Measurements from ENCODE around the gene CIITA.
"Not testable (repeated sequence)": the region's sequence is repeated elsewhere in the genome, so short reads cannot be mapped to it uniquely, and the experiment has no call there.

The CIITA gene

DNA sequence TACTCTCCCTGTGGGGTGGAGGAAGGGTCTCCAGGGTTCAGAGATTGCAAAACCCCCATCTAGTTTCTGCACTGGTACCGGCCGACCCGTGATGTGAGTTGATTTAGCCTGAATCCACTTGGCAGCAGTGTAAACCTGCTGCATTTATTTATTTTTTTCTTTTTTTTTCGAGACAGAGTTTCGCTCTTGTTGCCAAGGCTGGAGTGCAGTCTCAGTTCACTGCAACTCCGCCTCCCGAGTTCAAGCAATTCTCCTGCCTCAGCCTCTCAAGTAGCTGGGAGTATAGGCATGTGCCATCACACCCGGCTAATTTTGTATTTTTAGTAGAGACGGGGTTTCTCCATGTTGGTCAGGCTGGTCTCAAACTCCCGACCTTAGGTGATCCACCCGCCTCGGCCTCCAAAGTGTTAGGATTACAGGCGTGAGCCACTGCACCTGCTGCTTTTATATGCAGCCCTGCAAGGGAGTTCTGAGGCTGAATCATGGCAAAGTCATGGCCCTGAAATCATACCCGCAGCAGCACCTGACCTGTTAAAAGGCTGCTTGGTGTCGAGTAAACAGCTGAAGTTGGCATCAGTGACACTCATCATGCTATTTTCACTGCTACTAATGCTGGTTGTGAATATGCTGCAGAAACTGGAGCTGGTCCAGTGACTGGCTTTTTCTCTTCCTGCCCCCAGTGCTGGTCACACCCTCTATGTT, 43.9 kb downstream of the CIITA start:
- DNase-seq = no peak

DNA sequence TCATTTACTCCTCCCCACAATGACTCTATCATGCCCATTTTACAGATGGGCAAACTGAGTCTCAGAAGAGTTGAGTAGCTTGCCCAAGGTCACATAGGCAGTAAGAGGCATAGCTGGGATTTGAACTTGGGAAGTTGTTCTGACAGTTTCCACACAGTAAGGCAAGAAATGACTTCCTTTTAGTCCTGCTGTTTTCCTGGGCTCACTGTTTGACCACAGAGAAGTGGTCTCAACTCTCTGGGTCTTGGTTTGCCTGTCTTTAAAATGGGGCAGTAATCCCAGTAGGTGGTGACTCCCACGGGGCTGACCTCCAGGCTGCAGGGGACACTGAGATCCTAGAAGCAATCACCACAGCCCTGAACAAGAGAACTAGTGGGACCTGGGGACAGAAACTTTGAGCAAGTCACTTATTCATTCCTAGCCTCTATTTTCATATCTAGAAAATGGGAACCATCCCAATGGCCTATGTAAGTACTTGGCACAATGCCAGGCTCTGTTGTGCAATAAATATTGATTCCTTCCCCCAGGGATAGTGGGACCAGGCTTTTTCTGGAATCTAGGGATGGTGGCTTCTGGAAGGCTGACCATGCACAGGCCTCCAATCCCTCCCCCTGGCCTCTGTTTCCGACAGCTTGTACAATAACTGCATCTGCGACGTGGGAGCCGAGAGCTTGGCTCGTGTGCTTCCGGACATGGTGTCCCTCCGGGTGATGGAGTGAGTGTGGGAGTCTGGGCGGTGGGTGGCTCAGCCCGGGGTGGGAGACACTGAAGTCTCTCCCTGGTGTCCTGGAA, 44.7 kb downstream of the CIITA start:
- DNase-seq = no peak

DNA sequence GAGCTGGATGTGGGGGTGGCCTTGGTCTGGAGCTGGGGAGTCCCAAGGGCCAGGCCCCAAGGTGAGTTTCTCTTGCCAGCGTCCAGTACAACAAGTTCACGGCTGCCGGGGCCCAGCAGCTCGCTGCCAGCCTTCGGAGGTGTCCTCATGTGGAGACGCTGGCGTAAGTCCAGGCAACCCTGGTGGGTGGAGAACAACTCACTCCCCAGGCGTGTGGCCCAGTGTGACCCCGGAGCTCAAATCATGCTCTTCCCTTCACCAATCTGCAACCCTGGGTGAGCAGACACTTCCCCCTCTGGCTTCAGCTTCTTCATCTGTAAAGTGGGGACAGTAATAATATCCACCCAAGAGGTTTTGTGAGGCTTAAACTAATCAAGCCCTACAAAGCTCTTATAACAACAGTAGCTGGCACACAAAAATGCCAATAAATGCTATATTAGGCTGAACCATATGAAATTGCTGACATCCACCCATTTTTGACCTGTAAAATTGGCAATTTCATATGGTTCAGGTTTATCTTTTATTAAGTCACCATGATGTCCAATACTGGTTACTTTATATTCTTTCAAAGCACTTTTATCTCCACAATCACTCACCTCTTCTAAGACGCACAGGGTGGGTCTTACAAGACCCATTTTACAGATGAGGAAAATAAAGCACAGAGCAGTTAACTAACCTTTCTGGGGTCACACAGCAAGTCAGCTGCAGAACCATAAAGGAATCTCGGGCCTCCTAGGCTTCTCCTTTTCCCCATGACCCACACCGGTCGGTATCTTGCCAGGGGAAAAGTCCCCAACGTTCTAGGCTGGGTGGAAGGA, 45.5 kb downstream of the CIITA start:
- DNase-seq = no peak

DNA sequence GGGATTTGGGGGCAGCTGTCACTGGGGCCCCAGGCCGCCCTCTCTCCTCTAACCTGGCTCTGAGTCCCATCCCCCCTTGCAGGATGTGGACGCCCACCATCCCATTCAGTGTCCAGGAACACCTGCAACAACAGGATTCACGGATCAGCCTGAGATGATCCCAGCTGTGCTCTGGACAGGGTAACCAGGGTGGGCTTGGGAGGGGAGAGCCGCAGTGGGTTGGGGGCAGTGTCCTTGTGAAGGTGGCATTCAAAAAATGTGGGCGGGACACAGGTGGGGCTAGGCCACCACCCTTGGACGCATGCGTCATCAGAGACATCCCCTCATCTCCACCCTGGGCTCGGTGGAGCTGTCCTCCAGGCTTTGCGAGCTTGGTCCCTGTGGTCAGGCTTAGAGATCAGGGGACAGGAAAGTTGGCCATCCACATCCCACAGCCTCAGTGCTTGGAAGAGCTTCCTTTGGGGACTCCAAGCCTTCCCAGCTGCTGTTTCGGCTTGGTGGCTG, 46.2 kb downstream of the CIITA start:
- no peak for DNase-seq

DNA sequence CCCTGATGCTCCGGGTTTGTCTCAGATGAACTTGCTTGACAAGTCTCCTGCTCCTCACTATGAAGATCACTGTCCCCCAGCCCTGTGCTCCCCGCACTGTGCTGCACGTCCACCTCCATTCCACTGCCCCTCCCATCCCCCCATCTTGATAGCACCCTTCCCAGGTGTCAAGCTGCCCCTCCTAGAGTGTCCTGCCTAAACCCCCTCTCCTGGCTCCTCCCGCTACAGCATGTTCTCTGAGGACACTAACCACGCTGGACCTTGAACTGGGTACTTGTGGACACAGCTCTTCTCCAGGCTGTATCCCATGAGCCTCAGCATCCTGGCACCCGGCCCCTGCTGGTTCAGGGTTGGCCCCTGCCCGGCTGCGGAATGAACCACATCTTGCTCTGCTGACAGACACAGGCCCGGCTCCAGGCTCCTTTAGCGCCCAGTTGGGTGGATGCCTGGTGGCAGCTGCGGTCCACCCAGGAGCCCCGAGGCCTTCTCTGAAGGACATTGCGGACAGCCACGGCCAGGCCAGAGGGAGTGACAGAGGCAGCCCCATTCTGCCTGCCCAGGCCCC, 46.7 kb downstream of the CIITA start:
- no peak for DNase-seq

DNA sequence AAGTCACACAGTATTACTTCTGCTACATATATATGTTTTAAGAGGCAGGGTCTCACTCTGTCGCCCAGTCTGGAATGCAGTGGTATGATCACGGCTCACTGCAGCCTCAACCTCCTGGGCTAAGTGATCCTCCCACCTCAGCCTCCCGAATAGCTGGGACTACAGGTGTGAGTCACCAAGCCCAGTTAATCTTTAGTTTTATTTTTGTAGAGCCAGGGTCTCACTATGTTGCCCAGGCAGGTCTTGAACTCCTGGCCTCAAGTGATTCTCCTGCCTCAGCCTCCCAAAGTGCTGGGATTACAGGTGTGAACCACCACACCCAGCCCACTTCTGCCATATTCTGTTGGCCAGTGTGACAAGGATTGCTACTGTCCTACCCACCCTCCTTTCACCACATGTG, 48.3 kb downstream of the CIITA start:
- not testable (repeated sequence) for DNase-seq

DNA sequence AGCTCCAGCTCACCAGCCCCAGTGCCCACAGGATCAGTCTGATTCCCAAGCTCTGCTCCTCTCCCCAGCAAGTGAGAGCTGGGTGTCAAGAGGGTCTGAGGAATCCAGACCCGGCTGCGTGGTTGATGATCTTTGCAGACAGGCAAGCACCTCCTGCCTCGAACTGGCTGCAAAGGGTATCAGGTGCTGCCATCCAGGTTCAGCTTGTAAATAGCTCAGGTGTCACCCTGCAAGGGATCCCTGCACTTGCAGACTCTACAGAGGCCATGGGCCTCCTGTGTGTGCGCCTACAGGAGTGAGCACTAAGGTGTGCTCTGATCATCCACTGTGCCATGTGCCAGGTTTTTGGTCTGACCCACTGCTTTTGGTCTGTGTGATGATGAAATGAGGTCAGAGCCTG, 49.1 kb downstream of the CIITA start:
- no peak for DNase-seq

DNA sequence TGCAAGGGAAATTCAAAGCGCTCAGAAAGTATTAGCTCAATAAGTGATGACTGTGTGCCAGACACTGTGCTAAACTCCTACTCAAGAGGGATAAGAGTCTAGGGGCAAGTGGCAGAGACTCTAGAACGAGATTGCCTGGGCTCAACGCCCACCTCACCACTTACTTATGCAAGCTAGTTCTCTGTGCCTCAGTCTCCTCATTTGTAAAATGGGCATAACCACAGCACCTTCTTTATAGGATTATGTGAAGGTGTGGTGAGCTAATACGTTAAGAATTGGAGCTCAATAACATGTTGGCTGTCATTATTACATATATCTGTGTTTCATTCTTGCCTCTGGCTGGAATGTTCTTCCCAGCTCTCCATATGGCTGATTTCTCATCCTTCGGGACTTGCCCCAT, 49.9 kb downstream of the CIITA start:
- DNase-seq = no peak

DNA sequence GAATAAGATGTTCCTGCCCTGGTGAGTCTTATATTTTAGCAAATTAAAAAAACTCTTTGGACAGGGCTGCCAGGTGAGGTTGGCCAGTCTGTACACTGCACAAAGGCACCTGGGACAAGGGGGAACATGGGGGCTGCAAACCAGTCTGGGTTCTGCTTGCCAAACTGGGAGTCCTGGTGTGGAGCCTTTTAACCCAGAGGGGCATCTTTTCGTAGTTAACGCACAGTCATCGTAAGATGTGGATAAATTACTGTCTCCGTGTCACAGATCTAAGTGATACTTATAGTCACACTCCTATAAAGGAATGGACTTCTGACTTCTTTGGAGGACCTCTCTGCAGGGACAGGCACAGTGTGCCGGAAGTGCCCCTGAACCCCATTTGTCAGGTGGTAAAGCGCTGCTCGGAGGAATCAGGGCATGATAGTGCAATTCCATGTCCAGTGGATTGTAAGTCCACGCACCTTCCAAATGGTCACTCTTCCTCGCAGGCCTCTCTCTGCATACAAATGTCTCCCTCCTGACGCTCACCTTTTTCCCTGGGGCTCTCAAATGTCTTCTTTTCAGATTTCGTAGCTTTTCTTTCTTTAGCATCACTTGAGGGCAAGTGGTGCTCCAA, 50.6 kb downstream of the CIITA start:
- no peak for DNase-seq

DNA sequence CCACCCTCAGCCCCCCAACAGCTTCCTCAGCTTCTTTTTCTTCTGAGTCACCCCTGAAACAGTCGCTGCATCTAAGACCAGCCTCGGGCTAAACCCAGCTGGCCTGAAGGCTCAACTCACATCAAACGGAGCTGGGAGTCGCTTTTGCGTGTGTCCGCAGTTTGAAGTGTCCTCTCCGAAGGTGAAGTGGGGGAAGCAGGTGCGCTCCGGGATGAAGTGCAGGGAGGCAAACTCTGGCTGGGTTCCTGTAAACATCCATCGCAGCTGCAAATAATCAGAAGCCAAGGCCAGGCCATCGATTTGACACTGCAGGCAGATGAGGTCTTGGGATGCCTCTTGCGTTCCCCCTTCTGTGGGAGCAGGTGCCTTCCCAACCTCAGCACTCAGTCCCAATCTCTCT, 52.1 kb downstream of the CIITA start:
- DNase-seq = not testable (repeated sequence)

DNA sequence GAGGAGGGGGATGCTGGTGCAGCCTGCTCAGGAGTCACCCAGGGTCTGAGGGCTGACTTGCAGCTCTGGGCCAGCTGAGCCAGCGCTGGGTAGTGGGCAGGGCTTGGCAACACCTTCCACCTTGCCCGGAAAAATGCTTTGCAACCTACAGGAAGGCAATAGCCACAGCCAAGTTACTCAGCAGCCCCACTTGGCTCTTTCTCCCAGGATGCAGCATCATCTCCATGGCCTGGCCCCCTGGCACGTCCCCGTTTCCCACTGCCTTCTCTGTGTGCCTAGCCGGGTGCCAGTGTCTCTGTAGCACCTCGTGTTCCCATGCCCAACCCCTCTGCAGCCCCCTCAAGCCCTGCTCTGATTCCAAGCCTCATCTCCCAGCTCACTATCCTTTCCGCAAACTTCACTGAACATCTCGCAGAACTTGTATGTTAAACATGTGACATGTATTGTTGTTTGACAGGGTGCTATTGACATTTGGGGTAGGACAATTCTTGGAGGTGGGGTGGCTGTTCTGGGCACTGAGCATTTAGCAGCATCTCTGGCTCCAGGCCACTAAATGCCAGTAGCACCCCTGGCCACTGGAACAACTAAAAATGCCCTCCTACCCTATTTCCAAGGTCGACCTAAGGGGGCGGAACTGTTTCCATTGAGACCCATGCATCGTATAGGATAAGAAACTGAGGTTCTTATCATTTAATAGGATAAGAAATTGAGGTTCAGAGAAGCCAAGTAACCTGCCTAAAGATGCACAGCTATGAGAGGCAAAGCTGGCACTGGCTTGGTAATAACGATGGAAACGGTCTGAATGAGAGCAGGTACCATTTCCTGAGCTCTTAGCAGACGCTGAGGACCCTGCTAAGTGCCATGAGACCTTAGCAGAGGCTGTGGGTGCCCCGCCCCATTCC, 53.1 kb downstream of the CIITA start:
- no peak for DNase-seq

DNA sequence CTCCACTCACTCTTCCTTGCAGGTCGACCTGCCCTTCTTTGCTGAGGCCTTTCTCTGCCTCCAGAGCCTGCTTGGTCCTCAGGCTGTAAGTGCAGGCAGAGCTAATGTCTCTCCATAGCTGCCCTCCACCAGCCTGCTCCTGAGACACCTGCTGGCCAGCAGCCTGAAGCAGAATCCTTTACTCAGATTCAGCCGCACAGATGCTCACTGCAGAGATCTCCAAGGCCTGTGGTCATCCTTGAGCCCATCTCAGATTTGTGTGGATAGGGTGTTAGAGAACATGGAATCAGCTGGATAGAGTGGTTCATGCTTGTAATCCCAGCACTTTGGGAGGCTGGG, 53.7 kb downstream of the CIITA start:
- no peak for DNase-seq

DNA sequence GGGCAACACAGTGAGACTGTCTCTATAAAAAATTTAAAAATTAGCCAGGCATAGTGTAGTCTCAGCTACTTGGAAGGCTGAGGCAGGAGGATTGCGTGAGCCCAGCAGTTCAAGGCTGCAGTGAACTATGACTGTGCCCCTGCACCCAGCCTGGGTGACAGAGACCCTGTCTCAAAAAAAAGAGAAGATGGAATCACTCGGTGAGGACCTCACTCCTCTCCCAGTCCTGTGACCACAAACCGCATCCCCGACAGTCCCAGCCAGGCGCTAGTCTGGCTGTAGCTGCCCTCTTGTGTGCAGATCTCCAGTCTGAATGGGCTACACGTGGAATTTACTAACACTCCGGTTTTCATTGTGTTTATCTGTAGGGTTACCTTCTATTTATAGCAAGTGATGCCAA, 54.1 kb downstream of the CIITA start:
- DNase-seq = no peak

DNA sequence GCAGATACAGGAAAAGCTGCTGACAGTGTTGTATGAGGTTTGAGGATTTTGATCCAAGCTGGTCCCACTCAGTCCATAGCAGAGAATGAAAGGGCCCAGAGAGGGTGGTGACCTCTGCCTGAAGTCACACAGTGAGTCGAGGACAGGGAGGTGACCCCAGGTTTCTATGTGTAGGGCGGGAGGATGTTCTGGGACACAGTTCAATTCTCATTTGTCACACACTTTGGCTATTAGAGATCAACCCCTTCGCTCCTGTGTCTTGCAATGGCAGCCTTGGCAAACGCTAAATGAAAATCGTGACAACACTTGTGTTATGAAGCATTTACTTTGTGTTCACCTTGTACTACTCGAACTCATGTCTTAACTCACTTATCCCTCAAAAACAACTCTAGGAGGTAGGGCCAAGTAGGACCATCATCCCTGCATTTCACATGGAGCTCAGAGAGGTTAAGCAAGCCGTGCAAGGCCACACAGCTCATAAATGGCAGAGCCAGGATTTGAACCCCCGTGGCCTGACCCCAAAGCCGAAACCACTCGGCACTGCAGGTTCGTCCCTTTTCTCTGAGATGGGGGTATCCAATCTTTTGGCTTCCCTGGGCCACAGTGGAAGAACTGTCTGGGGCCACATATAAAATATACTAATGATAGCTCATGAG, 55.1 kb downstream of the CIITA start:
- DNase-seq = no peak

DNA sequence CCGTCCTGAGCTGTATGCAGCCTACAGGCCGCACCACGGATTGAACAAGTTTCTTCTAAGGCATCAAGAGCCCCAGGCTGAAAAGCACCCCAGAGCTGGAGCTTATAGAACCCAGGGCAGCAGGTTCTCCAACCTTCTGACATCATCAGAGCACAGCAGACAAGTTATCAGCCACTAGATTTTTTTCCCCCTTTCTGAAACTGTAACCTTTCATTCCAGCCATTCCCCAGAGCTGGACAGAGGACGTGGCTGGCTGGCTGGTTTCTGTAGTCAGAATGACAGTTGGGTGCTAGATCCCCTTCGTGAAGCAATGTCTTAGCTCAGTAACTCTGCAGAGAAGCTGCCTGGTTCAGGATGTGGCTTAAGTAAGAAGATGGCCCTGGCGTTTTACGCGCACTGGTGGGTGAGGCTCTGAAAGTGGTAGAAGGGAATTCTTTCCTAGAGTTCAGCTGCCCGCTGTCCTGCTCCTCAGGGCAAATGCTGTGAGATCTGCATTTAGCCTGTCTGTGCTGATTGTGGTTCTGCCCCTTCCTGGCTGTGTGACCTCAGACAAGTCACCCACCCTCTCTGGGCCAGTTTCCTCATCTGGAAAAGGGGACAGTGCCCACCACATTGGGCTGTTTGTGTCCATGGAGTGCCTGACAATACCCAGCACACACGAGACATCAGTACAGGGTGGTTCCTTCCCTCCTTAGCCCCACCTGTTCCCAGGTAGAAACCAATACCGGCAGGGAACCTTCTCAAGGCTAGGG, 56.1 kb downstream of the CIITA start:
- no peak for DNase-seq

DNA sequence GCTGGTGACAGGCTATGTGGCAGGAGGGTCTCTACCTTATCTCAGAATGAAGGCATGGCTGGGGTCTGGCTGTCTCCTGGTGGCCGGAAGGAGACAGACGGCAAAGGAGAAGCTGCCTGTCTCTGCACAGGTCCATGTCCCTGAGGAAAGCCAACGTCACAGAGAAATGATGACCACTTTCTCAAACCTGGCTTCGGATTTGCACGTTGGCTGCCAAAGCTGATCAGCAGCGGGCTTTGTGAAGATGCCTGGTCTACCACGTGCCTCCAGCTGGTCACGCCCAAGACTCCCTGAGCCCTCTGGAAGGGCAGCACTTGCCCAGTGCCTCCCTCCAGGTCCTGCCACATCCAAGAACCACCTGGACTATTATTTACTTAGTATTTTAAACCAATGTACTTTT, 56.9 kb downstream of the CIITA start:
- DNase-seq = no peak

DNA sequence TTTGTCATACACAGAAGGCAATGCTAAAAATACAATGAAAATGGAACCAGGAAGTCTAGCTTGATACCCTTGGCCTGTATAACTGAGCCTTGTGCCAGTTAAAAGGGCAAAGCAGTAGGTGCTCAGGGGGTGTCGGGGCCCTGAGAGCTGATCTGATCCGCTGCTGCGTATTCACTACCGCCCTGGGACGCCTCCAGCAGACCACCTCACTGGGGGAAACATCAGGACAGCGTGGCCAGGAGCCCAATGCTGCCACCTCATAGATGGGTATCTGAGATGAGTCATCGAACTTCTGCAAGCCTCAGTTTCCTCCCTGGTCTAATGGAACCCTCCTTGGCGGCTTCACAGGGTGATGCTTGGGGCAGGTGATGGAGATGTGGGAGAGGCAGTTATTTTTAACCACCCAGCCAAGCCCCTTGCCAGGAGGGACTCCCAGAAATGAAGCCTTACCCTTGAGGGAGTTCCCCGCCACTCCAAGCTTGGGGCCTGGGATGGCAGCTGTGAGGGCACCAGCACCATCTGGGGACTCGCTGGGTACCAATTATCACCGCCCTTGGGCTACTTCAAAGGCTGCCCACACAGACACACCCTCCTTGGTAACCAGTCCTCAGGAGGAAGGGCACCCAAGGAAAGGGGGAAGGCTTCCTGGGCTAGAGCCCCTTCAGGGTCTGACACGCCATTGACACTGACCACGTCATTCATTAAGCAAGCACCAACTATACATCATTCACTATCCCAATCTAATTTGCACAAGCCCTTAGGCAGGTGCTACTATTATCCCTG, 57.5 kb downstream of the CIITA start:
- DNase-seq = no peak

DNA sequence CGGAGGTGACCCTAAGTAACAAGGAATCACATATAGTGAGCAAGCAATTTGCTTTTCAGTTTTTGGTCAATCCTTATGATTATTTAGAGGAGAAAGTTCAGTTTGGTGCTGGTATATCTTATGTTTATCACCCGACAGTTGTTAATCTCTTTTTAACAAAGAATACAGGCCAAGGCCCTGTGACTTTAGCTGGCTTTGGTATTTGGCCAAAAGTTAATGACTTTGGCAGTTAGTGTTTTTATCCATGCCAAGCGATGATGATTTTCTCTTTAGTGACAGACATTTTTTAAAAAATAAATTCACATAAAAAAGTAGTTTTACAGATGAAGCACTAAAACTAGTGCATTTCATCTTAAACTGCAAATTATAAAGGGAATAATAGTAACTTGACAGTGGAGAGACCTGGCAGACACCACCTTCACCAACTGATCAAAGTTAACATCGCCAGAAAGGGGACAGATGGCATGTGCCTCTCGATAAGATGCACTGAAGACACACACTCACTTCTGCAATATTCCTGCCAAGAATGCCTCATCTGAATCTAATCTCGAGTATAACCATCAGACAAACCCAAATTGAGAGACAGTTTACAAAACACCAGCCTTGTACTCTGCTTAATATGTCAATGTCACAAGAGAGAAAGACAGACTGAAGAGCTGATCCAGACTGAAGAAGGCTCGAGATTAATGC, 58.4 kb downstream of the CIITA start:
- DNase-seq = no peak

Measured in activated CD4-positive, alpha-beta T cell treated with anti-CD3 and anti-CD28 coated beads, Interleukin-2, amount 50 U/mL, for 4 hours (primary cell).